Effector memory CD8-positive, alpha-beta T cell (primary cell): ENCODE measurements around the gene CXorf49.
"Not testable (repeated sequence)": the region's sequence is repeated elsewhere in the genome, so short reads cannot be mapped to it uniquely, and the experiment has no call there.

Experiments used
- ATAC-seq: fragments of 150-1000 bp; cut with Tn5 transposase; replicated peaks from 2 replicates; pipeline ENCODE4 v1.10.0; 2021; ENCODE audit warnings: mild to moderate bottlenecking, moderate library complexity
- DNase-seq, 3 experiments: peaks; one replicate each; pipeline ENCODE4 v3.0.0; 2021
- H3K27ac Mint-ChIP-seq, 2 donors: one replicate each; pipeline ENCODE4 v1.8.0; 2022; ENCODE audit warnings: mild to moderate bottlenecking in 2 of 2, mixed read lengths in 2 of 2, moderate library complexity in 2 of 2
- H3K27me3 Mint-ChIP-seq, 2 donors: one replicate each; pipeline ENCODE4 v1.8.0; 2022; ENCODE audit warnings: mixed read lengths in 2 of 2
- H3K36me3 Mint-ChIP-seq: one replicate; pipeline ENCODE4 v1.8.0; 2022; ENCODE audit warnings: mild to moderate bottlenecking, moderate library complexity, mixed read lengths; ENCODE audit not compliant: insufficient read depth
- H3K4me1 Mint-ChIP-seq, 2 donors: one replicate each; pipeline ENCODE4 v1.8.0; 2022; ENCODE audit warnings: low read depth in 2 of 2, mixed read lengths in 2 of 2
- H3K4me3 Mint-ChIP-seq, 2 donors: one replicate each; pipeline ENCODE4 v1.8.0; 2022; ENCODE audit warnings: mild to moderate bottlenecking in 2 of 2, mixed read lengths in 2 of 2, moderate library complexity in 2 of 2
- H3K9me3 Mint-ChIP-seq, 2 donors: one replicate each; pipeline ENCODE4 v1.8.0; 2022; ENCODE audit warnings: mixed read lengths in 2 of 2

CXorf49 gene

DNA sequence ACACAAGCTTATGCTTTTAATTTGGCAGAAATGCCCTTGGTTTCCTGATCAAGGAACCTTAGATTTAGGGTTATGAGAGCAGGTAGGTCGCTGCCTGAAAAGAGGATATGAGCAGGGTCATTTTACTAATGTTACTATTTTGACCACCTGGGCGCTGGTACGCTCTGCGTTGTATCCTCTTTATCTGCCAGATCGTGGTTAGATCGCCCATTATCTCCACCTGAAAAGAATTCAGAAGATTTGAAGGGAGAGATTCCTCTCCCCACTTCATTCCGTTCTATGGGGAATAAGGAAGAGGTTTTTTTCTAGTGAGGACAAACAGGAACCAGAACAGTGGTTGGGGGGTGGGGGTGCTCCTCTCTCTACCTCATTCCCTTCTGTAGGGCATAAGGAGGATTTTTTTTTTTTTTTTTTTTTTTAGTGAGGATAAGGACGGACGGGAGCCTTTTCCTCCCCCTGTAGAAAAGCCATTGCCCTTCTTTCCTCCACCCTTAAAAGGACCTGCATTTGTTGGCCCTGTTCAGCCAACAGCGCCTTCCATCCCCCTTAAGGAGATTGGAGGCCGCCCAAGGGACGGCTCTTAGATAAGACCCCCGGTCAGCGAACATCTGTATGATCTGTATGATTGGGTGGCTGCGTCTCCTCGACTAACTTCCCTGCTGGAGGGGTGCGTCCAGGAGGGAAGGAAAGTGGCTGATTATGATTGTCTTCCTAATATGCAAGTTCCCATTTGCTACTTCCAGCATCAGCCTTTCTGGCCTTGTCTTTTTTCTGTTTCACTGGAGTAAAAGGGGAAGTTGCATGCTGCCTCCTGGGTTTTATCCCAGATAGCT, 20.4 kb downstream of the CXorf49 start:
- H3K9me3 Mint-ChIP-seq, H3K4me1 Mint-ChIP-seq, H3K27ac Mint-ChIP-seq, DNase-seq, H3K36me3 Mint-ChIP-seq, H3K27me3 Mint-ChIP-seq, H3K4me3 Mint-ChIP-seq, ATAC-seq: not testable (repeated sequence)

DNA sequence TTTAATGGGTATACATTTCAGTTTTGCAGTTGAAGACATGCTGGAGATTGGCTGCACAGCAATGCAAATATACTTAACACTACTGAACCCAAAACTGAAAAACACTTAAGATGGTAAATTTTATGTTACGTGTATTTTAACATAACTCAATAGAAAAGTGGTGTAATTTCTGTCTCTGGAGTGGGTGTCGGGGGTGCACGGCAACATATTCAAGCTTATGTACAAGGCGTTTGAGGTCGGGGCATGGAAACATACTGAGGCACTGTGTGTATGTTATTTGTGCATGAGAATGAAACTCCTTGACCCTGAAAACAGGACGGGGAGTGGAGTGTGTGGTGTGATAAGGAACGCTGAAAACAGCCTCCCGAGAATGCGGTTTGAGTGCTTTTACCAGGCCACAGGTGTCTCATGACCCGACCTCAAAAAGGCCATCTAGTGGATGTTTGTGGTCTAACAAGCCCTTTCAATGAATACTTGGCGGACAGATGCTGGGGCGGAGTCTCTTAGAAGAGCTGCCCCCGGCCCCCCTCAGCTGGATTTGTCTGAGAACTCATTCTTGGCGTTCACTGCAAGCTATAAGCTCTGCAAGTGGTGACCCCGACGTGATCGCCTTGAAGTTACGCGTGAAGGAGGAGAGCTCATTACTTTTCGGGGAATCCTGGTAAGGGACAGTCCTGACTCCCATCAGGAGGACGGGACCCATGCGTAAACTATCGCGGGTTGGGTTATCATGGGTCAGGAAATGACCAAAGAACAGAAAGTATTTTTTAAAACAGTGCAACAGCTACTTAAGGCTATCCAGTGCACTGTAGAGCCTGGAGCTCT, 21.2 kb downstream of the CXorf49 start:
- not testable (repeated sequence) for H3K27me3 Mint-ChIP-seq, H3K36me3 Mint-ChIP-seq, H3K4me3 Mint-ChIP-seq, H3K27ac Mint-ChIP-seq, DNase-seq, H3K9me3 Mint-ChIP-seq, H3K4me1 Mint-ChIP-seq
- ATAC-seq, result peak; percentile 64

GRCh38 chrX:71679575-71680207, 38.4 kb downstream of the CXorf49 start:
- no peak overlapping the region for H3K4me3 Mint-ChIP-seq
- ATAC-seq (no peak), DNase-seq (no peak)
- H3K36me3 Mint-ChIP-seq, result no peaks in the 10 kb centered on the region
- no peaks in the 10 kb centered on the region for H3K9me3 Mint-ChIP-seq
- H3K27ac Mint-ChIP-seq, result no peak overlapping the region
- no peaks in the 10 kb centered on the region for H3K27me3 Mint-ChIP-seq
- no peaks in the 10 kb centered on the region for H3K4me1 Mint-ChIP-seq

DNA sequence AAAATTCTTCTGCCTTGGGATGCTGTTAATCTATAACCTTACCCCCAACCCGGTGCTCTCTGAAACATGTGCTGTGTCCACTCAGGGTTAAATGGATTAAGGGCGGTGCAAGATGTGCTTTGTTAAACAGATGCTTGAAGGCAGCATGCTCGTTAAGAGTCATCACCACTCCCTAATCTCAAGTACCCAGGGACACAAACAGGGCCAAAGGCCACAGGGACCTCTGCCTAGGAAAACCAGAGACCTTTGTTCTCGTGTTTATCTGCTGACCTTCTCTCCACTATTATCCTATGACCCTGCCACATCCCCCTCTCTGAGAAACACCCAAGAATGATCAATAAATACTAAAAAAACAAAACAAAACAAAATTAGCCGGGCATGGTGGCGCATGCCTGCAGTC, 40.9 kb downstream of the CXorf49 start:
- H3K27me3 Mint-ChIP-seq, H3K9me3 Mint-ChIP-seq, ATAC-seq, H3K36me3 Mint-ChIP-seq, H3K4me1 Mint-ChIP-seq, H3K27ac Mint-ChIP-seq, H3K4me3 Mint-ChIP-seq, DNase-seq: not testable (repeated sequence)

- not testable (repeated sequence) for DNase-seq, H3K27me3 Mint-ChIP-seq, H3K9me3 Mint-ChIP-seq, H3K4me3 Mint-ChIP-seq, ATAC-seq, H3K36me3 Mint-ChIP-seq, H3K27ac Mint-ChIP-seq, H3K4me1 Mint-ChIP-seq
Measured at GRCh38 chrX:71676068-71676795, 41.9 kb downstream of the CXorf49 start.

GRCh38 chrX:71675636-71676035, 42.4 kb downstream of the CXorf49 start:
- peaks cover 0 to 15% of the 10 kb centered on the region in 2 donors for H3K27me3 Mint-ChIP-seq
- H3K4me3 Mint-ChIP-seq, DNase-seq, H3K4me1 Mint-ChIP-seq, H3K36me3 Mint-ChIP-seq, H3K9me3 Mint-ChIP-seq, ATAC-seq: not testable (repeated sequence)
- peak overlapping the region in 1 of 2 donors; percentile 52 for H3K27ac Mint-ChIP-seq

DNA sequence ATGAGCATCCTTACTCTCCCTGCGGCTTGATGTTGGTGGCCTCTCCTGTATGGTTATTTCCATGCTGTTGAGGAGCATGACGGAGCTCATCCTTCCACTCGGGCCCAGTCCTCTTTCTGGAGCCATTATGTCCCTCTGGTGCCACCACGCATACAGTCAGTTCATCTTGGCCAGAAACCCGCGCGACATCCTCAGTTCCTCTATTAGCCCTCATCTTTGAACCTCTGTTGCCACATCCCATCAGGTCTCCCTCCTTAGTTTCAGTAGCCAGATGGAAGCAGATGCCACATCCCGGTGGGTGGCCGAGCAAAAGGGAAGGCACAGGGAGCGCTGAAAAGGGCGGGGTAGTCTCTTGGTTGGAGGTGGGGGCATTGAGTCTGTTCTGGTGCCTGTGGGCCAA, 46.1 kb downstream of the CXorf49 start:
- Mint-ChIP-seq H3K4me3 (no peak overlapping the region), H3K27ac (no peak overlapping the region)

GRCh38 chrX:71671043-71671780, 46.9 kb downstream of the CXorf49 start:
- Mint-ChIP-seq H3K4me3 (no peak overlapping the region), H3K27me3 (peaks cover 0 to 15% of the 10 kb centered on the region in 2 donors), H3K4me1 (peaks cover 0 to 10% of the 10 kb centered on the region in 2 donors), H3K9me3 (no peaks in the 10 kb centered on the region), H3K36me3 (no peaks in the 10 kb centered on the region), H3K27ac (no peak overlapping the region)
- DNase-seq (no peak), ATAC-seq (no peak)

More for the DNA sequence above, 46.1 kb downstream of the CXorf49 start:
- H3K36me3 Mint-ChIP-seq, result no peaks in the 10 kb centered on the region
- H3K4me1 Mint-ChIP-seq, result peaks cover 0 to 10% of the 10 kb centered on the region in 2 donors
- ATAC-seq (no peak), DNase-seq (no peak)
- H3K27me3 Mint-ChIP-seq, result peaks cover 0 to 15% of the 10 kb centered on the region in 2 donors
- no peaks in the 10 kb centered on the region for H3K9me3 Mint-ChIP-seq

DNA sequence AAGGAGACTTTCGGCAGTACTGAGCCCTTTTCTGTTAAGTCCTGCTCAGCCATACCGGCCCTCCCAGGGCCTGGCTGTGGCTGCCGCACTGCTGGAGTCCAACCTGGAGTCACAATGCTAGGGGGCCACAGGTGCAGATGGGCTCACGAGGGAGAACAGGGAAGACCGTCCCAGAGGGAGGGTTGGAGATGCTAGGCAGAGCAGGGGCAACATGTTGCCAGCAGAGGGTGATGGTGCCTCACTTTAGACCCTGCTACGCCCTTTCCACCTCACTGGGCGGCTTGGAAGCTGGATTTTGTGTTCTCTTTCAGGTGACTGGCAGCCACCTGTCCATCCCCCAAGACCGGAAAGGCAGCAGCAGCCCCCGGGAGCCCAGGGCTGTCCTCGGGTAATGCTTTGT, 48.1 kb downstream of the CXorf49 start:
- ATAC-seq, H3K9me3 Mint-ChIP-seq, DNase-seq, H3K4me1 Mint-ChIP-seq, H3K4me3 Mint-ChIP-seq, H3K27ac Mint-ChIP-seq, H3K36me3 Mint-ChIP-seq: not testable (repeated sequence)
- H3K27me3 Mint-ChIP-seq, result peaks cover 0 to 15% of the 10 kb centered on the region in 2 donors

DNA sequence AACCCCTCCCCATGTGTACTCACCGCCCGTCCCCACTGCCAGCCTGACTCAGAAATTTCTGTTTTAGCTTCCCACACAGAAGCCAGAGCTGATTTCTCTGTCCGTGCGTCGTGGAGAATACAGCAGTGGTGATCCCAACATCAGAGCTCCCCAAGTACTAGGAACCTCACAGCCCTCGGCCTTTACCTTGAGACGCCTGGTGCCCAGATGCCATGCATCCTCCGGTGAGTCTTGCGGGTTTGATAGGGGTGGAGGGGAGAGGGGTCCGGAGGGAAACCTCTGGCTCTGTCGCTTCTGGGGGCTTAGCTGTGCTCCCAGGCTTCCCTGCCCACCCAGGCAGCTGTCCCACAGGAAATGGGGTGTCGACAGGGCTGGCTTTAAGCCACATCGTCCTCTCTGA, 48.6 kb downstream of the CXorf49 start:
- Mint-ChIP-seq H3K9me3 (no peaks in the 10 kb centered on the region), H3K4me1 (peaks cover 0 to 10% of the 10 kb centered on the region in 2 donors), H3K36me3 (no peaks in the 10 kb centered on the region), H3K27ac (no peak overlapping the region), H3K27me3 (peaks cover 0 to 15% of the 10 kb centered on the region in 2 donors), H3K4me3 (no peak overlapping the region)
- DNase-seq (no peak), ATAC-seq (no peak)

DNA sequence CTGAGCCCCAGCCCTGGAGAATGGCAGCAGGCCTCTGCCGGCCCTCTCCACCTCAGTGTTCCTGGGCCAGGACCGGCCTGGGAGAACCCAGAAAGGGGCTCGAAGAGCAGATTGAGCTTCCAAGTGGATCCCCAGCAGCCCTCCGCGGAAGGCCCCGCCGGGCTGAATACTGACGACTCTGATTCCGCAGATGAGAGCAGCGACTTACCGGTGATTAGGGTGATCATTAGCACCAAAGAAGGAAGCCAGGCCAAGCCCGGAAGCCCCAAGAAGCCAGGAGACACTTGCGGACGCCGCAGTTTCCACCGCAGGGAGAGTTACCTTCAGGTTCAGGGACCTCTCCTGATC, 49.9 kb downstream of the CXorf49 start:
- H3K9me3 Mint-ChIP-seq, result no peaks in the 10 kb centered on the region
- DNase-seq, result no peak
- H3K27me3 Mint-ChIP-seq, result peaks cover 0 to 15% of the 10 kb centered on the region in 2 donors
- H3K36me3 Mint-ChIP-seq, result no peaks in the 10 kb centered on the region
- no peak for ATAC-seq
- H3K4me1 Mint-ChIP-seq, result peaks cover 0 to 12% of the 10 kb centered on the region in 2 donors
- no peak overlapping the region for H3K27ac Mint-ChIP-seq
- H3K4me3 Mint-ChIP-seq, result no peak overlapping the region

DNA sequence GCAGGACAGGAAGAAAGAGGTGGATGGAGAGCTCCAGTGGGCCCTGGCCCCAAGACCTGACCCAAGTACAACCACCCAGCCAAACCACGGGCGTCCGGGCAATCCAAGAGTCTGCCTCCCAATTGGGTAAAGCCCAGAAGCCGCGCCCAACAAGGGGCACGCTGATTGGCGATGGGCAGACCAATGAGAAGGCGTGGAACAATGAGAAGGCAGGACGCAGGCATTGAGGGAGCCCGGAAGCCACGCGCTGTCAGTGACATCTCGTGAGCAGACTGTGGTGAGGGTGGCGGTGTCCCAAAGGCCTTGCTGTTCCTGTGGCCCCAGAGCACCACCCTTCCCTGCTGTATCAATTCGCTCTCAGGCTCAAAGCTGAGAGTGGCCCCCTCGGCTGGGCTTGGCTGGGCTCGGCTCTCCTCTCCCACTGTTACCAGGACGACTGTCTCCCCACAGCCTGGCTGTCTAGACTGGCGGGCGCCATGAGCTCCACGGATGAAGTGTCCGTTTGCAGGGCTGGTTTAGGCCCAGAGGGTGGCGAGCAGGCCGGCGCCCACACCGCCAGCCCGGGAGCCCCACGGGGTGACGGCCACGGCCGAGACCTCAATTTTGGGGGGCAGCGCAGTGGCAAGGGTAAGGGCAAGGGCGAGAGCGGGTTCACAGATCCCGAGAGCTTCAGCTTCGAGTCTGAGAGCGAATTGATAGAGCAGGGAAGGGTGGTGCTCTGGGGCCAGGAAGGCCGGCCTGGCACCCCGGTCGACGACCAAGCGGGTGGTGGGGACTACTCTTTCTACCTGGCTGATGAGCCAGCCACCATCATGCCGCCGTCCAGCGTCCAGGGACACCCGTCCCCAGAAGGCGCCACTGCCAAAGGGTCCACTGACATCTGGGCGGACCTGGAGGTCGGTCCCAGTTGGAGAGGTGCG, 50.5 kb downstream of the CXorf49 start, which contains the start of gene LOC101059915:
Gene LOC101059915, plus strand, starts transcription at position 219 of the 920 bp plus-strand sequence.
- peaks cover 0 to 15% of the 10 kb centered on the region in 2 donors for H3K27me3 Mint-ChIP-seq
- H3K36me3 Mint-ChIP-seq, result peaks cover 5% of the 10 kb centered on the region
- ATAC-seq (no peak), DNase-seq (no peak)
- H3K4me1 Mint-ChIP-seq, result peaks cover 4 to 14% of the 10 kb centered on the region in 2 donors
- H3K27ac Mint-ChIP-seq, result no peak within 1 kb of the TSS
- no peak within 1 kb of the TSS for H3K4me3 Mint-ChIP-seq
- no peaks in the 10 kb centered on the region for H3K9me3 Mint-ChIP-seq
